NCI-H460 (cell line): ENCODE data around the gene NCBP3. TPM values are rescaled to one million over a fixed set of nuclear protein-coding genes. Genes with fewer than 3 reads are reported as not detected.

Experiments
- DNase-seq: peaks from one replicate; pipeline ENCODE4 v3.0.0-alpha.2; 2016; ENCODE audit warnings: low read depth; ENCODE audit errors: extremely low read depth
- total RNA-seq: library from RNA; depleted of rRNA; stranded (reverse); fragments of >200 nt; shearing (Covaris generic); gene quantifications from 2 replicates; pipeline ENCODE4 v1.2.3, GENCODE V29; 2014

The NCBP3 gene
- total RNA-seq, 1 experiment from 2014 or later = 34.0 TPM

DNA sequence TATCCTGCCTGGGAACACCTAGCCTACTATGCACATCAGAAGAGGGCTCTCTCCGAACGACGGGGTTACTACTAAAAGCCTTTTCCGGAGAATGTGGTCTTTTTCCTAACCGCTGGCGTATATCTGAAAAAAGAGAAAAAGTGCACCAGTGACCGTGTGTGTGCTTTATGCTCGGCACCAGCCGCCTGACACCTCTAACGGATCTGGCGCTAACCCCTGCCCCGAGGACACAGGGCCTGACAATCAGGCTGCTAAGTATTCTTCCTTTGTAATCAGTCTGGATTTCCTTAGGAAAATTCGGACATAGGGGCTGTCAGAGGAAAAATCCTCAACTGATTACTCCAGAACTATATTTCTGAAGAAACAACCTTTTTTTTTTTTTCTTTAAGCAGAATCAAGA is 31.7 kb downstream of the NCBP3 start:
- DNase-seq = no peak

DNA sequence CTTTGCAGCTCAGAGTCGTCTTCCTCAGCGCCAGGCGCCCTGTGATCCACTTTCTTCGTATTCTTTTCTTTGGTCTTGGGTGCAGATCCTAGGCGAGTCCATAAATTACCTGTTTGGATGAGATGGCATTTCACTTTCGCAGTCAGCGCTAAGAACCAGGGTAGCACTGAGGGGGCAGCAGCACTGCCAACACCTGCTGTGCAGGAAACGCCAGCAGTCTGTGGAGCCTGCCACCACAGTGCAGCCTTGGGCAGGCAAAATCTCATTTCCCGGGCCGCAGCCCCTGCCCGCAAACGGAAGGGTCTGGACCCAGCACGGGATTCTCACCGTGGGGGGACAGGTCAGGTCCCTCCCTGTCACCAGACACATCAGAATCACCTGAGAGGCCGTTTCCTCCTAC is 32.9 kb downstream of the NCBP3 start:
- no peak for DNase-seq

DNA sequence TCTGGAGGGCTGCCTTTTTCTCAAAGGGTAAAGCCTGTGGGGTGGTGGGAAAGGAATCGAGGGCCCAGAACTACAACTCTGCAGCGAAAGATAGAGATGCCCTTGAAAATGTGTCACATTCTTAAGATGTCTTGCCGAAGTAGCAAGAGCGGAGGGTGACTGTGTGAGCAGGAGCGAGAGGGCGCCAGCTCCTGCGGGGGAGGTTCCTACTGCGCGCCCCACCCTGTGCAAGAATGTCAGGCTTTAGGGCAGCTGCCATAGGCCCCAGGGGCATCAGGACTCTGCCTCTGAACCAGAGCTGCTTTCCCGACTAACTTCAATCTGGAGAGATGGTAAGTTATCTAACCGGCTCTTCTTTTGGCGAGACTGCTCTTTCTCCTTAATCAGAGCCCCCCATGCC is 33.3 kb downstream of the NCBP3 start:
- DNase-seq = peak; percentile 57

DNA sequence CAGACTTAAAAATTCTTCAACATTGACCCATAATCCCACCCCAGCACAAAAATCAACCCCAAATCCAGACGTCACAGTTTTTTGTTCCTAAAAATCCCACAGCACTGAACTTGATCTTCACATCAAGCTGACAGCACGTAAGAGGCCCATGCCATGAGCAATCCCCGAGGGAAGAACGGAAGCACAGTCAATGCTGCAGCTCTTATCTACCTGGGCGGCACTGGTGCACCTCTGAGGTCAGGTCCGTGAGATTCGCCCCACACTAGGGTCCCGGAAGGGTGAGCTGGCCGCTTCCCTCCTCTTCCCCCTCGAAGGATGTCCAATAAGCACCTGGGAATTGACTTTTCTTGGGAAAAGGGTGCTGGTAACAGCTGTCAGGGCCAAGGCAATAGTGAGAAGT is 33.8 kb downstream of the NCBP3 start:
- no peak for DNase-seq

DNA sequence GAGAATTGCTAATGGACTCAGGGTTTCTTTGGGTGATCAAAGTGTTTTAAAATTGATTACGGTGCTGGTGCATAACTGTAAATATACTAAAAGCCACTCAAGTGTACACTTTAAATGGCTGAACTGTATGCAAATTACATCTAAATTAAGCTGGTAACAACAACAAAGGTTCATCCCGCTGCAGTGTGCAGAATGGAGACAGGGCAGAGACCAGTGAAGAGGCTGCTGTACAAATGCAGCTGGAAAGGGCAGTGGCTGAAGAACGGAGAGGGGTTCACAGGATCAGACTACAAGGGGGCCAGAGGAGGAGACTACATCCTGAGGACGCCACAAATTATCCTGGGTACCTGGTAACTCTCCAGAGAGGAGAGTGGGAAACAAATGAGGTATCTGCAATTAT is 36.0 kb downstream of the NCBP3 start:
- DNase-seq = no peak

DNA sequence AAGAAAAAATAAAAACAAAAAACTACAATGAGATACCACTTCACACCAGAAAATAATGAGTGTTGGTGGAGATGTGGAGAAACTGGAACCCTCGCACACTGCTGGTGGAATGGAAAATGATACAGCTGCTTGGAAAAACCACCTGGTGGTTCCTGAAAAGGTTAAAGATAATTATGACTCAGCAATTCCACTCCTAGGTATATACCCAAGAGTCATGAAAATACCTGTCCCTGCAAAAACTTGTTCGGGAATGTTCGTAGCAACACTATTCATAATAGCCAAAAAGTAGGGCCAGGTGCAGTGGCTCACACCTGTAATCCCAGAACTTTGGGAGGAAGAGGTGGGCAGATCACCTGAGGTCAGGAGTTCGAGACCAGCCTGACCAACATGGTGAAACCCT is 36.9 kb downstream of the NCBP3 start:
- no peak for DNase-seq

DNA sequence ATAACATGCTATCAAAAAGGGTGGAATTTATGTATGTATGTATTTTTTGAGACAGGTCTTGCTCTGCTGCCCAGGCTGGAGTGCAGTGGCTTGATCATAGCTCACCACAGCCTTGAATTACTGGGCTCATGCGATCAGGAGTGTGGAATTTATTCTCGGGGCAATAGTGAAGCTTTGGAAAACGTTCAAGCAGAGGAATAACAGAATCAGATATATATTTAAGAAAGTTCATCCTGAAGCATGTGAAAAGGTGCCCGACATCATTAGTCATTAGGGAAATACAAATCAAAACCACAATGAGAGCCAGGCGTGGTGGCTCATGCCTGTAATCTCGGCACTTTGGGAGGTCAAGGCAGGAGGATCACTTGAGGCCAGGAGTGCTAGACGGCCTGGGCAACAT is 37.3 kb downstream of the NCBP3 start:
- DNase-seq = no peak

DNA sequence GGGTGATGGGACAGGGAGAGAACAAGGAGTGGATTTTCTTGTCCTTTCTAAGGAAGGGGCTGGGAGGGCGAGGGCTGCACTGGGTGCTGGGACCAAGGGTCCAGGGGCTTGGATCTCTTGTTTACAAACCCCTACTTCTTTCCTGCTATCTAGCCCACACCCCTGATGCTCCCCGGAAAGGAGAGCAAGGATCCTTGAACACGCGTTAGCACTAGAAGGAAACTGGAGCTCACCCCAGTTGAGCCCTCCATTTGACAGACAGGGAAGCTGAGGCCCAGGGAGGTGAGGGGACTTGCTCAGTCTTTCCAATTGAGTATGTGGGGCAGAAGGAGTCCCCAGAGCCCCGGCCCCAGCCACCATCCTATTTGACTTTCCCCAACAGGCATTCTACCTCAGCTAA is 40.5 kb downstream of the NCBP3 start:
- DNase-seq = no peak

DNA sequence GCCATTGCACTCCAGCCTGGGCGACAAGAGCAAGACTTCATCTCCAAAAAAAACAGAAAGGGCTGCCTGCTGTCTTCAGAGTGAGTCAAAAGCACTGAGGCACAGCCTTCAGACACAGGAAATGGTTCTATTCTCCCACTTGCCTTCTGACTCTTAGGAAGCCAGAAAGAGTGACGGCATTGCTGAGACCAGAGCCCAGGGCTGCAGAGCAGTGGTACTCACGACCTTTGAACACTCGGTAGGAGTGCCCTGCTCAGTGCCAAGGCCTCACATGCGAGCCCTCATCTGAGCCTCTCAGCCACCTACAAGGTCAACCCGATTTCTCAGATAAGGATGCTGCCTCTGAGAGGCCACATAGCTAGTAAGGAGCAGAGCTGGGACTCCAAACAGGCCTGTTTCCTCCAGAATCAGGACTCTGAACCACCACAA is 41.5 kb downstream of the NCBP3 start:
- no peak for DNase-seq

DNA sequence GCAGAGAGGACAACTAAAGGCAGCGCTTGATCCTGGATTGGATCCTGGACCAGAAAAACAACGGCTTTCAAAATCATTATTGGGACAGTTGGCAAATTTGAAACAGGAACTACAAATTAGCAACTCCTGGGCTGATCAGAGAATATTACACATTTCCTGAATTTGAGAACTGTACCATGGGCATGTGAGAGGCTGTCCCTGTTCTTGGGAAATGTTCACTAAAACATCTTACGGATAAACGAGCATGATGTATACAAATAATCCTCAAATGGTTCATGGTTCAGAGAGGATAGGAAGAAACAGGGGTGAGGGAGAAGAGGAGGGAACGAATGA is 42.8 kb downstream of the NCBP3 start:
- DNase-seq = no peak

DNA sequence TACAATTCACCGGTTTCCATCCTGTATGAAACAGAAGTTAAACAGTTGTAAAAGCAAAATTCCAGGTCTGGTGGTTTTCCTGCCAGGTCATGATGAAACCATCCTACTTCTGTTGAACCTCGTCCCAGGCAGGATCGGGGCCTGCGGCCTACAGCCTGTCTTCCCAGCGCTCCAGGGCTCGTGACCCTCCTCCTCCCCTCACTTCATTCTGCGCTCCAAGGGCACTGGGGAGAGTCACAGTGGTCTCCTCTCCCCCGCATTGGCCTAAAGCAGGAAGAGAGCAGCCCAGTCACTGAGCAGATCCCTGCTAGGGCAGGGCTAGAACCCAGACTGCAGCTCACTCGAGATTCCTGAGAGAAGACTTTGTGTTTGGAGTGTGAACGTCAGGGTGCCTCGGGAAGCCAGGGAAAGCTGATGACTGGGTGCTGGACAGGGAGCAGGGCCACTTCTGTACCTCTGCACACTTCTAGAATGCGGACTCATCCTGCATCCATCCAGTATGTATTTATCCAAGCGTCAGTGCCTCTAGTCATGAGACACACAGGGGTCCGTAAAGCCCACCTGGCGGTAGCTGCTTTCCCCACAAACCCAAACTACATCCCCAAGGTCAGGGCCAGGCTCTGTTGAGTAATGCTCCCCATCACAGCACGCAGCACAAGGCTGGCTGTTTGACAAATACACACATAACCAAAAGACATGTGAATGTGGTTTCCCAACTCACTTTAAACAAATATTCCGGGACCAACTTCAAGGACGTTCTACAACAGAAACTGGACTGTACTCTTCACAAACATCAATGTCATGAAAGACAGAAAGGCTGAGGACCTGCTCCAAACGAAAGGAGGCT is 43.4 kb downstream of the NCBP3 start:
- no peak for DNase-seq

DNA sequence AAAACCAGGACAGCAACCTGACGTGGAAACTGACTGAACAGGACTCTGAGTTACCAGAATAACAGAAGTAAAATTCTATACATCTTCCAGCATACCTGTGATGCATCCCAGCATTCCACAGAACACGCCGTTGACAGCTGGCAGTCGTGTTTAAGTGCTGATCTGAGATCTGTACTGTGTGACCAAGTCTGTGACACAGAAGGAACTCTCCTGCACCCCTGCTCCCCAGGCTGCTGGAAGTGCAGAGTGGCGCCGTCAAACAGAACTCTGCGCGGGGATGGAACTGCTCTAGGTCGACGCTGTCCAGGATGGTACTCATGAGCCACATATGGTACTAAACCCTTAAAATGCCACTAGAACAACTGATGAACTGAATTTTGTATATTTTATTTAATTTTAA is 44.3 kb downstream of the NCBP3 start:
- no peak for DNase-seq

DNA sequence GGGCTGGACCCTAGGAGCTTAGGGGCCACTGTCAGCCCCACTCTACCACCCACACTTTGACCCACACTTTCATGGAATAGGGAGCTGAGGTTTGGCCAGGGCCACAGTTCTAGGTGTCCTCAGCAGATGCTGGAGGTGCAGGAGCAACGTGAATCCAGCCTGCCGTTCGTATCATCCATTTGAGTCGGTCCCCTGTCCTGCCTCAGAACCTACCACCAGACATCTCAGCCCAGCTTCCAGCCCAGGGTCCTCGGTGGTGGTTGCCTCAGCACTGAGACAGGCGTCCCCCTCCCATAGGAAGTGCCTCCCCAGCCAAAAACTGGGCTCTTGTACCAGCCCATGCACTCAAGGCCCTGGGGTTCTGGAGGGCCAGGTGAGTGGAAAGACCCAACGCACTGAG is 44.7 kb downstream of the NCBP3 start:
- no peak for DNase-seq

DNA sequence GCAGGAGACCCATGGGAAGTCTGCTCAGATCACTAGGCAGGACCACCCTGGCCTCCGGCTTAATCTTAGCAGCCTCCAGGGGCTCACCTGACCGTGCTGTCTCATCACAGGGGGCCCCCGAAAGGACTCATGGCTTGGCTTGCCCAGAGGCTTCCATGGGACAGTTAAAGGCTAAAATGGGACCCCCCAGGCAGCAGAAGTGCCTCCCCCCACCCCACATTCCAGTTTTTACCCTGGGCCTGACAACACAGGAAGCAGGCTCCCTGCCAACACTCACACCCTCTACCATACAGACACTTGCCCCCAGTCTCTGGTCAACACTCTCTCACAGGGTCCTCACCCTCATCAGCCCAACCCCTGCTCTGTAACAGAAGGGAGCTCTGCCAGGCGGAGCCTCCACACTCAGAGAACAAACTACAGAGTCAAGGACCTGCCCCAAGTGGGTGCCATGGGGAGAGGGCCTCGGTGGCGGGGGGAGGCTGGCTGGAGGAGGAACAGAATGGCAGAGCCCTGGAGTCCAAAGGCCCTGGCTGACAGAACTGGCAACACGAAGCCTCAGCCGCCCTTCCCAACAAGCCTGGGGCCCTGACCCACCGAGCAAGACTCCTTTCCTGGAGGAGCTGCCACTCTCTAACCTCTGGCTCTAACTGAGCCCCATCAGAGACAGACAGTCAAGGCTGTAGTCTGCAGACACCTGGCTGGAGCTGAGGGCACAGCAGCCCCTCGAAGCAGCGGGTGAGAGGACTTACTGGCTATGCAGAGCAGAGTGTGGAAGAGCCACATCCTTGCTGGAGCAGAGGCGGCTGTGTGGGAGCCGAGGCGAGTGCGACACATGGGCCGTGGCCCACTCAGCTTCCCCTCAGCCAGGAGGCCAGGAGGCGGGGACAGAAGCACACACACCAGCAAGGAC is 45.4 kb downstream of the NCBP3 start, which contains the start of gene ITGAE:
TSS of gene ITGAE (minus strand) at position 827 of the 910 bp plus-strand sequence. CDS start at position 783, 44 bp downstream.
- no peak for DNase-seq

DNA sequence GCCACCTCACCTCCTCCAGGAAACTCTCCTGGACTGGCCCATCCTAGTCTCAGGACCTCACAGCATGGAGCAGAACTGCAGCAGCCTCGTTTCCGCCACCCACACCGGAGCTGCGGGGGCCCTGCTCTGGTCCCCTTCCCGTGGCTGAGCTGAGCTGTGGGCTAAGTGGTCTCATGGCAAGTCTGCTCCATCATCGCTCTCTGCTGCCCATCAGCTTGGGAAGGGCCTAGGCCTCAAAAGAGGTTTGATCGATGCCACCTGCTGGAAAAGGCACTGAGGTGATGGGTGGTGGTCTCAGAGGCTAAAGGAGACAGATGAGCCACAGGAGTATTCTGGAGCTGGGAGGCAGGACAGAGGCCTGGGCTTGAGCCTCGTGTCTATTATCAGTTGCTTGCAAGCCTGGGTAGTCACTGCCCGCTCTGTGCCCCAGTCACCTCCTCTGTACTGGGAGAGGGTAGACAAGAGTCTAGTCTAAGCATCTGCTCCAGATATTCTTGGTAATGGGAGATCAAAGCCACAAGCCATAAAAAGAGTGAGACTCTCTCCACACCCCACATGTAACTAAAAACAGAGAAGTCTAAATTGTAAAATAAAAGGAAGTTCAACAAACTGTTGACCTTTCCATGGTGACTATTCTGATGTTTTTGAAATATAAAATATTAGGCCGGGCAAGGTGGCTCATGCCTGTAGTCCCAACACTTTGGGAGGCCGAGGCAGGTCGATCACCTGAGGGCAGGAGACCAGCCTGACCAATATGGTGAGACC is 46.7 kb downstream of the NCBP3 start:
- DNase-seq = no peak

DNA sequence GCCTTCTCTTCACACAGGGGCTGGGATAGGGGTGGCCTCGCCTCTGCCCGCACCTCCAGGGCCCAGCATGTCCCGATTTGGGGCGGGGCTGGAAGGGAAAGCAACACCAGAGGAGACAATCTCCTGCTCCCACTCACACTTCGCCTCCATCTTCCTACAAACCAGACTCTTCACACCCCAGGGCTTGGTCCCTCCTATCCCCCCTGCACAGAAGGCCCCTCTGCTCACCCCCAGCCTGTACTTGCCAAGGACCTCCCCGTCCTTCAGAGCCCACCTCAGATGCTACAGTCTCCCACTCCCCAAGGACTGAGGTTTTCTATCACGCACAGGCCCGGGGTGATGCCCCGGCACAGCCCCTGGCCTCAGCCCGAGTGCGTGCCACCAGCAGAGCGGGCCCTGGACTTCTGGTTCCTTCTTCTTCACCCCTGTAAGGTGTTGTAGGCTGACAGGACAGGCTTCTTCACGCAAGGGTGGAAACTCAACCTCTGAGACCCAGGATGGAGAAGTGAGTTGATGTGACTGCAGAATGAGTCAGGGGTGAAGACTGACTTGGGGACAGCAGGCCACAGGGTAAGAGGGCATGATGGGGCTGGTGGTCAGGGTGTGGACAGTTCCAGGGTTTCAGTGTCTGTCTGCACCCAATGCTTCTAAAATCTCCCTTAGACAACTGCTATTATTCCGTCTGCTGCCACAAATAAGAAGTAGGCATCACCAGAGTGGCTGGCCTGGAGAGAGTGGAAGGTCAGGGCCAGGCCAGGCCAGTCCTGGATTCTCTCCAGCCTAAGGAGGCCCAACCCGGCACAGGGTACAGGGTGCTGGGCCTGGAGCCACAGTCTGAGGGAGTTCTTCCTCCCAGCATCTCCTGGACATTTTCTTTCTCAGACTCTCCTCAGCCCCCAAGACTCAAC is 47.5 kb downstream of the NCBP3 start:
- no peak for DNase-seq

DNA sequence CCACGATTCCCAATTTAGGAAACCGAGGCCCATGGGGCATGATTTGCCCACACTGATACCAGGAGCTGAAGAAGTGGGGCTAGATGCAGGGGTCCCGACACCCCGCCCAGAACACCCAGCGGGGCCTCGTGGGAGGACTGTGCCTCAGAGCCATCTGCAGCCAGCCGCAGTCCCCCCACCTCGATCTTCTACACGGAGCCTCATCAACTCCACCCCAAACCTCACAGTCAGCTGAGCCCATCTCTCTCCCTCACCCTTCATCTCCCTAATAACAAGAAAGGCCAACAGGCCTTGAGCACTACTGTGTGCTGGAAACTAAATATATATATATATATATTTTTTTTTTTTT is 49.2 kb downstream of the NCBP3 start:
- no peak for DNase-seq

DNA sequence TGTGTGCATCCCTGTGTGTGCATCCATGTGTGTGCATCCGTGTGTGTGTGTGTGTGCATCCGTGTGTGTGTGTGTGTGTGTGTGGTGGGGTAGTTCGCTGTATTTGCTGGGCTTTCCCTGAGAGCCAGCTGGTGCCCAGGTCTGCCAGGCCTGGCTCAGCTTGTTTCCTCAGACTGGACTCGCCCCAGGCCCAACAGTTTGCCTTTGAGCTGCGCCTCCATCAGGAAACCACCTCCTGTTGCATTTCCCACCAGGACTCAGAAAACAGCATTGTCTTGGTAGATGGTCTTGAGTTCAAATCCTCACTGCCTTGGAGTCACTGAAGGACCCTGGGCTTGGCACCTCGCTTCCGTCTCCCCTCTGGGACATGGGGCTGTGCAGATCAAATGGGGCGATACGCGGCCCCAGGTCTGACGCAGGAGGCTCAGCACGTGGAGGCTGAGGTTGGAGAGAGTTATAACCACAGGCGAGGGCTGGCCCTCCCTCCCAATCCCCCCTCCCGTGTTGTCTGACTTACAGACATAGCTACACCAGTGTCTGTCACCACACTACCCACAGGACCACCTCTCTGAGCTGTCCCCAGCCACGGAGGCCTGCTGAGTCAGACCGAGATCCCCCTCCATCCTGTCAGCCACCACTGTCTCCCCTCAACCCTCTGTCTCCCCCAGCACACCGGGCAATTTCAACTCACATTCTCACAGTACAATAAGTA is 49.8 kb downstream of the NCBP3 start:
- DNase-seq = no peak

DNA sequence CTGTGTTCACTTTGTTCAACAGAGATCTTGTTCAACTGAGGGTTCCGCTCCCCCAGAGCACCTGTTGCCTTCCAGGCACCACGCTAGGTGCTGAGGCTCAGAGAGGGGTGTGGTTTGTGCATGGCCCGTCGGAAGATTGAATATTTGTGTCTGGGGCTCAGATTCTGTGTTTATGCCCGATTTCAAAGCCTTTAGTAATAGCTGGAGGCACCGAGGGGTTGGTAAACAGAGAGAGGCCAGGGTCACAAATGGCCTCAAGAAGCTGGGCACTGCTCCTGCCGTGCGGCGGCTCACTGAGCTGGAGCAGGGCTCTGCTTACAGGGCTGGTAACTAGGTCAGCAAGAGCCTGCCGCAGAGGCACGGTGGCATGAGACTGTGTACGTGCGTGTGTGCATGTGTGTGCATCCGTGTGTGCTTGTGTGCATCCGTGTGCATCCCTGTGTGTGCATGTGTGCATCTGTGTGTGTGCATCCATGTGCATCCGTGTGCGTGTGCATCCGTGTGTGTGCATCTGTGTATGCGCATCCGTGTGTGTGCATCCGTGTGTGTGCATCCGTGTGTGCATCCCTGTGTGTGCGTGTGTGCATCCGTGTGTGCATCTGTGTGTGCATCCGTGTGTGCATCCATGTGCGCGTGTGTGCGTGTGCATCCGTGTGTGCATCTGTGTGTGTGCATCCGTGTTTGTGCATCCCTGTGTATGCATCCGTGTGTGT is 50.5 kb downstream of the NCBP3 start:
- DNase-seq = no peak
